ENCODE data around the gene CHN2.

CHN2 gene

DNA sequence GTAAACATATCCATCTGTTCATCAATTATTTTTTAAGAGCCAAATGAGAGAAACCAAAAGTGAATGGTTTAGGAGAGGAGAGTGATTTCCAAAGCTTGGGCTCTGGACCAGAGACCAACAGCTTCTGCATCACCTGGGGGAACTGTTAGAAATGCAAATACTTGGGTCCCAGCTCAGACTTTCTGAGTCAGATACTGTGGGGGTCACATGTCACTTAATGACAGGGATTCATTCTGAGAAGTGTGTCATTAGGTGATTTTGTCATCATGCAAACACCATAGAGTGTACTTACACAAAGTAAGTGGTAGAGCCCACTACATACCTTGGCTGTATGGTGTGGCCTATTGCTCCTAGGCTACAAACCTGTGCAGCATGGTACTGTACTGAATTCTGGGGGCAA lies 240.6 kb downstream of the CHN2 start:
- TF ChIP-seq CTBP1 (IDR thresholded peaks at IDR 0.05; ENCODE audit: borderline replicate concordance) (no peak), SUZ12 (IDR thresholded peaks at IDR 0.05) (no peak), L3MBTL2 (conservative IDR thresholded peaks at IDR 0.05) (no peak), TARDBP (IDR thresholded peaks at IDR 0.05) (no peak), ZNF384 (IDR thresholded peaks at IDR 0.05) (no peak)
- ChIA-PET POLR2A (no interaction called here), CTCF (no interaction called here)
- DNase-seq (ENCODE audit: extremely low spot score) = no peak

- TF ChIP-seq HDGF (IDR thresholded peaks at IDR 0.05; ENCODE audit: borderline replicate concordance) (no peak), LEF1 (IDR thresholded peaks at IDR 0.05; ENCODE audit: borderline replicate concordance) (no peak), BHLHE40 (IDR thresholded peaks at IDR 0.05; ENCODE audit: borderline replicate concordance) (no peak)
- DNase-seq (ENCODE audit: extremely low spot score) = no peak
- POLR2A ChIA-PET = no interaction called here
- CTCF ChIA-PET = no interaction called here
Measured at GRCh38 chr7:29435902-29436301, 241.3 kb downstream of the CHN2 start.

DNA sequence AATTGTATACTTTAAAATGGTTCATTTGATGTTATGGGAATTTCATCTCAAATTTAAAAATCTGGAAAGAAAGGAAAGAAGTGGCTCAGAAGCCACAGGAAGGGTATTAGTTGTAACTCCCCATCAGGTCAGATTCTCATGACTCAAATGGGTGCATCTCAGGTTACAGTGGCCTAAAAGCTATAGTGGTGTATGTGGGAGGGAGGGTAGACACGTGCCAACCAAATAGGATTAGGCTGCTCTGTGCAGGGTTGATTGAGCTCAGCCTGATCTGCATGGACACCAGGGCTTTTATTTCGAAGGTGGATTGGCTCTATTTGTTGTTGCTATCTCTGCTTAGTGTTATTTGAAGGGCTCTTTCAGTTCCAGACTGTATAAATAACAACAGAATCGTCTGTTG lies 247.6 kb downstream of the CHN2 start:
- TF ChIP-seq NFRKB (IDR thresholded peaks at IDR 0.05) (no peak), L3MBTL2 (conservative IDR thresholded peaks at IDR 0.05) (peak; percentile 78)
- peak; percentile 66 for DNase-seq (ENCODE audit: extremely low spot score)
- POLR2A ChIA-PET = no interaction called here
- CTCF ChIA-PET = no interaction called here

DNA sequence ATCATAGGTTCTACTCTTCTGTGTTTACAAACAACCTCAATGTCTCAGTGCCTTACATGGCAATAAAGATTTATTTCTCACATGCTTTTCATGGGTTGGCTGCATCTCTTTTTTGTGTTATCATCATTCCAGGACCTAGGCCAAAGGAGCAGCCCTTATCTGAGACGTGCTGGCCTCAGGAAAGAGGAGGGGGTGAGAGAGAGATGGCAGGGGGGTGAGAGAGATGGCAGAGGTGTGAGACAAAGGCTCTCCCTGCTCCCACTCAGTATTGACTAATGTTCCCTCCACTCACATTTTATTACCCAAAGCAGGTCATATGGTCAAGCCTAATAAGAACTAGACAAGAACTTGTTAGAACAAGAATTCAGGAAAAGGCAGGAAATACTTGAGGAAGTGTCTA lies 249.0 kb downstream of the CHN2 start:
- ChIA-PET POLR2A (no interaction called here), CTCF (no interaction called here)
- TF ChIP-seq HDGF (IDR thresholded peaks at IDR 0.05; ENCODE audit: borderline replicate concordance) (no peak), TARDBP (IDR thresholded peaks at IDR 0.05) (no peak), SP1 (IDR thresholded peaks at IDR 0.05) (no peak), LEF1 (IDR thresholded peaks at IDR 0.05; ENCODE audit: borderline replicate concordance) (no peak), BHLHE40 (IDR thresholded peaks at IDR 0.05; ENCODE audit: borderline replicate concordance) (no peak), ELF4 (IDR thresholded peaks at IDR 0.05) (no peak), FOXM1 (IDR thresholded peaks at IDR 0.05; ENCODE audit: borderline replicate concordance) (no peak), FOXA1 (IDR thresholded peaks at IDR 0.05) (no peak), FOXK2 (IDR thresholded peaks at IDR 0.05) (no peak), ARNT (IDR thresholded peaks at IDR 0.05) (no peak), L3MBTL2 (conservative IDR thresholded peaks at IDR 0.05) (no peak), ZNF384 (IDR thresholded peaks at IDR 0.05) (no peak)
- no peak for DNase-seq (ENCODE audit: extremely low spot score)

GRCh38 chr7:29444267-29444666 lies 249.7 kb downstream of the CHN2 start:
- TF ChIP-seq PKNOX1 (IDR thresholded peaks at IDR 0.05) (no peak), LEF1 (IDR thresholded peaks at IDR 0.05; ENCODE audit: borderline replicate concordance) (no peak), ARNT (IDR thresholded peaks at IDR 0.05) (no peak), TARDBP (IDR thresholded peaks at IDR 0.05) (no peak), L3MBTL2 (conservative IDR thresholded peaks at IDR 0.05) (no peak), SUZ12 (IDR thresholded peaks at IDR 0.05) (no peak), ZNF384 (IDR thresholded peaks at IDR 0.05) (no peak), ELF4 (IDR thresholded peaks at IDR 0.05) (no peak), CTBP1 (IDR thresholded peaks at IDR 0.05; ENCODE audit: borderline replicate concordance) (no peak), FOXA1 (IDR thresholded peaks at IDR 0.05) (no peak), BHLHE40 (IDR thresholded peaks at IDR 0.05; ENCODE audit: borderline replicate concordance) (no peak), NFRKB (IDR thresholded peaks at IDR 0.05) (no peak)
- ChIA-PET CTCF (no interaction called here), POLR2A (no interaction called here)
- no peak for DNase-seq (ENCODE audit: extremely low spot score)

GRCh38 chr7:29445736-29446135 lies 251.2 kb downstream of the CHN2 start:
- CTCF ChIA-PET = no interaction called here
- TF ChIP-seq BHLHE40 (IDR thresholded peaks at IDR 0.05; ENCODE audit: borderline replicate concordance) (no peak), FOXK2 (IDR thresholded peaks at IDR 0.05) (no peak), HDGF (IDR thresholded peaks at IDR 0.05; ENCODE audit: borderline replicate concordance) (no peak), L3MBTL2 (conservative IDR thresholded peaks at IDR 0.05) (no peak), ZNF384 (IDR thresholded peaks at IDR 0.05) (no peak), FOXM1 (IDR thresholded peaks at IDR 0.05; ENCODE audit: borderline replicate concordance) (no peak), SUZ12 (IDR thresholded peaks at IDR 0.05) (no peak), ARNT (IDR thresholded peaks at IDR 0.05) (no peak), FOXA1 (IDR thresholded peaks at IDR 0.05) (no peak), NFRKB (IDR thresholded peaks at IDR 0.05) (no peak), ELF4 (IDR thresholded peaks at IDR 0.05) (no peak), LEF1 (IDR thresholded peaks at IDR 0.05; ENCODE audit: borderline replicate concordance) (no peak)
- POLR2A ChIA-PET = no interaction called here
- no peak for DNase-seq (ENCODE audit: extremely low spot score)

- 0 out of 2 replicates have a peak, but pooled peaks have one; percentile 10 for TF ChIP-seq PKNOX1 (IDR thresholded peaks at IDR 0.05)
- no peak for TF ChIP-seq CTBP1 (IDR thresholded peaks at IDR 0.05; ENCODE audit: borderline replicate concordance)
- DNase-seq (ENCODE audit: extremely low spot score) = no peak
Measured at GRCh38 chr7:29447828-29448227, 253.3 kb downstream of the CHN2 start.

GRCh38 chr7:29449569-29450260 lies 255.1 kb downstream of the CHN2 start:
- TF ChIP-seq FOXM1 (IDR thresholded peaks at IDR 0.05; ENCODE audit: borderline replicate concordance) = no peak
- ChIA-PET POLR2A (no interaction called here), CTCF (no interaction called here)
- no peak for DNase-seq (ENCODE audit: extremely low spot score)

More at GRCh38 chr7:29447828-29448227, 253.3 kb downstream of the CHN2 start:
- ChIA-PET POLR2A (no interaction called here), CTCF (interaction anchor here (1.0 kb wide), 1 partner anchor 17 kb away, joined by 3 read pairs; no protein-coding TSS in a partner anchor)
